Measurements from ENCODE around the gene CIITA.

Gene CIITA

DNA sequence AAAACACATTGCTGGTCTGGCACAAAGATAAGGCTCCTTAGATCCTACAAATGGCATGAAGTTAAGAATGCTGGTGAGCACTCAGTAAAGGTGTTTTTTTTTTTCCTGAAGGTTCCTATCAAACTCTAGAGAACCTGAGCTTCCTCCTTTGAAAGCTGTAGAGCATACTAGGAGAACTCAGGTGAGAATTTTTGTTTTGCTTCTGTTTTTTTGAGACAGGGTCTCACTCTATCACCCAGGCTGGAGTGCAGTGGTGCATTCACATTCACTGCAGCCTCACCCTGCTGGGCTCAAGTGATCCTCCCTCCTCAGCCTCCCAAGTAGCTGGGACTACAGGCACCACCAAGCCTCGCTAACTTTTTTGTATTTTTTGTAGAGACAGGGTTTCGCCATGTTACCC lies 21.0 kb upstream of the CIITA start:
- no peak overlapping the region for H3K27ac ChIP-seq
- no peak for TF ChIP-seq CTCF (IDR thresholded peaks at IDR 0.05)
- no peak for TF ChIP-seq ZFX (IDR thresholded peaks at IDR 0.05; ENCODE audit: borderline replicate concordance)

- TF ChIP-seq CTCF (IDR thresholded peaks at IDR 0.05), result no peak
- no peak overlapping the region for H3K27ac ChIP-seq
Observed at GRCh38 chr16:10858203-10858602, 18.8 kb upstream of the CIITA start.

GRCh38 chr16:10859020-10859419 lies 18.0 kb upstream of the CIITA start:
- TF ChIP-seq ZFX (IDR thresholded peaks at IDR 0.05; ENCODE audit: borderline replicate concordance), result no peak
- no peak for TF ChIP-seq CTCF (IDR thresholded peaks at IDR 0.05)
- H3K27ac ChIP-seq, result no peak overlapping the region

DNA sequence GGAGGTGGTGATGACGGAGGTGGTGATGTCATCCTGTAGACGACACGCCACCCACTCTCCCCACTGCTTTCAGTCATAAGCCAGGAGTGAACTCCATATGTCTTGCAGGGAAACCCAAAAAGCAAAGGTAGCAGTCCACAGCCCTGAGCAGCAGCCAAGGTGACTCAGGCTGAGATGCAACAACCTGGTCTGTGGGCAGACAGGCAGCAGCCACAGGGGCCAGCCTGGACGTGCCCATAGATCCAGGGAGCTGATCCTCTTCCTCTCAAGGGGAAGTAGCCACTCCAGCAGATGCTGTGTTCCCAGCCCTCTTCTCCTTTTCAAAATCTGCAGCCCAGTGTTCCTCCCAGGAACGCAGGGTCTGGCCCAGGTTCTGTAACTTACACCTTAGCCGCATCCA lies 17.3 kb upstream of the CIITA start:
- no peak overlapping the region for H3K27ac ChIP-seq
- TF ChIP-seq ZFX (IDR thresholded peaks at IDR 0.05; ENCODE audit: borderline replicate concordance) (no peak), CTCF (IDR thresholded peaks at IDR 0.05) (no peak)

DNA sequence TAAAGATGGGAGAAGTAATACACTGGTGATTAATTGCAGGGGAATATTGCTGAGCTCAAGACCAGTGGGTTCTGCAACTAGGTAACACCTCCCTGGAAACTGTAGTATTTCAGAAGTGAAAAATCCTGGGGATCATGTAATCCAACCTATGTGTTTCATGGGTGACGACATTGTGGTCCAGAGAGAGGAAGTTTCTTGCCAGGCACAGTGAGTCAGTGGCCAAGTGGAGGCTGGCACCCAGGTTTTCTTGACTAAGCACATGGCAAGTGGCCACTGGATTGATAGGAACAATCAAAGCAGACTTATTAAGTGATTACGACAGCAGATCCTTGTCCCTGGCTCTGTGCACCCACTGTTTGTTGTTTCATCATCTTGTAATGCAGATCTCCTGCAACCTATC lies 14.6 kb upstream of the CIITA start:
- no peak overlapping the region for H3K27ac ChIP-seq
- TF ChIP-seq CTCF (IDR thresholded peaks at IDR 0.05) (no peak), ZFX (IDR thresholded peaks at IDR 0.05; ENCODE audit: borderline replicate concordance) (no peak)

DNA sequence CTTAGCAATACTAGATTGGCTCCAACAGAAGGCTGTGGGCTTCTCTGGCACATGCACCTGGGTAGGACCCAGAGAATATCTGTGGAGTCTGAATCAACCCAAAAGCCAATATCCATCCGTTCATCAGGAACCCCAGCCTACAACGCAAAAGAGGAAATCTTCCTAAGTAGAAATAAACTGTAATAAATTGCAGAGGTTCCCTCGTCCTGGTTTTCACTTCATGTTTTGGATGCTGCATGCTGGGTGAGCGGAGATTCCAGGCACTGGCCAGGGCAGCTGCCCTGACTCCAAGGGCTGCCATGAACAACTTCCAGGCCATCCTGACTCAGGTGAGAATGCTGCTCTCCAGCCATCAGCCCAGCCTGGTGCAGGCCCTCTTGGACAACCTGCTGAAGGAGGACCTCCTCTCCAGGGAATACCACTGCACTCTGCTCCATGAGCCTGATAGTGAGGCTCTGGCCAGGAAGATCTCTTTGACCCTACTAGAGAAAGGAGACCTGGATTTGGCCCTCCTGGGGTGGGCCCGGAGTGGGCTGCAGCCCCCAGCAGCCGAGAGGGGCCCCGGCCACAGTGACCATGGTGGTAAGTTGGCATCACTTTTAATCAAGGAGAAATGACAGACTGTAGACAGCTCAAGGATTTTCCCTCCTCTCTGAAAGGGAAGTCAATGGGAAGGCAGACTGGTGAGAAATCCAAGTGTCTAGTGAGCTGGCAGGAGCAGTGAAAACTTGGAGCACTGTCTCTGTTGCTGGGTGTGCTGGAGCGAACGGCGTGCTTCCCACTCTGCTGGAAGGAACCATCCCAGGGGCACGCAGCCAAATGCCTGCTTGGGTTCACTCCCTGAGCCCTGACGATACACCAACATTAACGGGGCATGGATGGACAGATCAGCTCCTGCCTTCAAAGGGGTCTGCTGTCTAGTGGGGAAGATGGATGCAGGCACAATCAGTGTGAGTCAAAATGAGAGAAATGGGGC lies 10.7 kb upstream of the CIITA start:
- H3K27ac ChIP-seq, result no peak overlapping the region
- TF ChIP-seq CTCF (IDR thresholded peaks at IDR 0.05) (no peak), ZFX (IDR thresholded peaks at IDR 0.05; ENCODE audit: borderline replicate concordance) (no peak)

- no peak overlapping the region for H3K27ac ChIP-seq
- TF ChIP-seq ZFX (IDR thresholded peaks at IDR 0.05; ENCODE audit: borderline replicate concordance), result no peak
- no peak for TF ChIP-seq CTCF (IDR thresholded peaks at IDR 0.05)
Observed at GRCh38 chr16:10867199-10867598, 9.8 kb upstream of the CIITA start.
